ENCODE results near the gene SLC5A11. TPM values are rescaled to one million over a fixed set of nuclear protein-coding genes. Genes with fewer than 3 reads are reported as not detected.

The SLC5A11 gene
- total RNA-seq, 1 experiment from 2014 or later: 0.22 TPM

DNA sequence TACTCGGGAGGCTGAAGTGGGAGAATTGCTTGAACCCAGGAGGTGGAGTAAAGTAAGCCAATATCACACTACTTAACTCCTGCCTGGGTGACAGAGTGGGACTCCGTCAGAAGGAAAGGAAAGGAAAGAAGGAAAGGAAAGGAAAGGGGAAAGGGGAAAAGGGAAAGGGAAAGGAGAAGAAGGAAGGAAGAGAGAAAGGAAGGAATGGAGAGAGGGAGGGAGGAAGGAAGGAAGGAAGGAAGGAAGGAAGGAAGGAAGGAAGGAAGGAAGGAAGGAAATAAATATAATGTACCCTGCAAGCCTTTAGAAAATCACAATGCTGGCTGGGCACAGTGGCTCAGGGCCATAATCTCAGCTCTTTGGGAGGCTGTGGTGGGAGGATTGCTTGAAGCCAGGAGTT is 27.3 kb downstream of the SLC5A11 start:
- H3K36me3 Mint-ChIP-seq (ENCODE audit: insufficient read depth in 1 of 3, low read depth in 3 of 3): no peaks in the 10 kb centered on the region
- H4K8ac ChIP-seq (replicated peaks; ENCODE audit: insufficient read length, low read depth, low read length): no peak overlapping the region
- no peak overlapping the region for H2BK120ac ChIP-seq (ENCODE audit: low read depth, low read length, poor library complexity, severe bottlenecking)
- H3K27me3 ChIP-seq (ENCODE audit: insufficient read depth, low read length): no peaks in the 10 kb centered on the region
- no peaks in the 10 kb centered on the region for H3K9me3 Mint-ChIP-seq
- WGBS (ENCODE audit: extremely low coverage, insufficient read length, low lambda C conversion rate): no CpG with 5 or more reads among the region's 2 CpGs
- H3K56ac ChIP-seq (ENCODE audit: insufficient read length, low read depth, low read length): no peak overlapping the region
- H3K18ac ChIP-seq (ENCODE audit: insufficient read length, low read depth, low read length): no peak overlapping the region
- H3K4me1 ChIP-seq (ENCODE audit: insufficient read depth, low read length): no peaks in the 10 kb centered on the region
- H3K27ac Mint-ChIP-seq: no peak overlapping the region
- no peak overlapping the region for H2BK12ac ChIP-seq (ENCODE audit: insufficient read length, low read depth, low read length)
- H3K4me1 Mint-ChIP-seq: no peaks in the 10 kb centered on the region
- no peak overlapping the region for H3K27ac ChIP-seq (ENCODE audit: insufficient read length, low read depth, low read length)
- no peak overlapping the region for H3T11ph ChIP-seq (ENCODE audit: low read length)
- H3K27me3 Mint-ChIP-seq (ENCODE audit: low read depth): peaks cover 2% of the 10 kb centered on the region
- H3K4me2 ChIP-seq (ENCODE audit: insufficient read depth, insufficient read length, low read length): no peak overlapping the region
- H3K9ac ChIP-seq (ENCODE audit: extremely low read depth, insufficient read length, low read length): no peak overlapping the region
- no peak overlapping the region for H3K14ac ChIP-seq (ENCODE audit: insufficient read depth, low read length)
- H3K79me1 ChIP-seq (ENCODE audit: insufficient read depth, low read depth, low read length, poor library complexity, severe bottlenecking): no peaks in the 10 kb centered on the region
- no peaks in the 10 kb centered on the region for H4K20me1 ChIP-seq (ENCODE audit: control insufficient read depth, insufficient read depth, insufficient read length)
- TF ChIP-seq, protein P1, sequence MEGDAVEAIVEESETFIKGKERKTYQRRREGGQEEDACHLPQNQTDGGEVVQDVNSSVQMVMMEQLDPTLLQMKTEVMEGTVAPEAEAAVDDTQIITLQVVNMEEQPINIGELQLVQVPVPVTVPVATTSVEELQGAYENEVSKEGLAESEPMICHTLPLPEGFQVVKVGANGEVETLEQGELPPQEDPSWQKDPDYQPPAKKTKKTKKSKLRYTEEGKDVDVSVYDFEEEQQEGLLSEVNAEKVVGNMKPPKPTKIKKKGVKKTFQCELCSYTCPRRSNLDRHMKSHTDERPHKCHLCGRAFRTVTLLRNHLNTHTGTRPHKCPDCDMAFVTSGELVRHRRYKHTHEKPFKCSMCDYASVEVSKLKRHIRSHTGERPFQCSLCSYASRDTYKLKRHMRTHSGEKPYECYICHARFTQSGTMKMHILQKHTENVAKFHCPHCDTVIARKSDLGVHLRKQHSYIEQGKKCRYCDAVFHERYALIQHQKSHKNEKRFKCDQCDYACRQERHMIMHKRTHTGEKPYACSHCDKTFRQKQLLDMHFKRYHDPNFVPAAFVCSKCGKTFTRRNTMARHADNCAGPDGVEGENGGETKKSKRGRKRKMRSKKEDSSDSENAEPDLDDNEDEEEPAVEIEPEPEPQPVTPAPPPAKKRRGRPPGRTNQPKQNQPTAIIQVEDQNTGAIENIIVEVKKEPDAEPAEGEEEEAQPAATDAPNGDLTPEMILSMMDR (conservative IDR thresholded peaks at IDR 0.05): no peak
- no peak overlapping the region for H2AK5ac ChIP-seq (ENCODE audit: insufficient read length, low read length)
- no peaks in the 10 kb centered on the region for H3K9me3 ChIP-seq (ENCODE audit: control insufficient read depth, low read depth, low read length)
- no peak overlapping the region for H2AFZ ChIP-seq (ENCODE audit: low read length)
- no peak overlapping the region for H3K23ac ChIP-seq (ENCODE audit: insufficient read length, low read depth, low read length)
- no peak overlapping the region for H2BK20ac ChIP-seq (ENCODE audit: low read depth, low read length, poor library complexity, severe bottlenecking)
- H3K4me3 Mint-ChIP-seq: no peak overlapping the region
- no peaks in the 10 kb centered on the region for H3K79me2 ChIP-seq (ENCODE audit: insufficient read depth, low read length)
- H4K91ac ChIP-seq (ENCODE audit: insufficient read length, low read depth, low read length): no peak overlapping the region
- H4K5ac ChIP-seq (ENCODE audit: insufficient read length, low read depth, low read length): no peak overlapping the region
- DNase-seq: no peak
- no peak overlapping the region for H3K4ac ChIP-seq (ENCODE audit: low read depth, low read length)
- no peaks in the 10 kb centered on the region for H3K23me2 ChIP-seq (ENCODE audit: insufficient read length, low read depth, low read length, poor library complexity, severe bottlenecking)
- no peak overlapping the region for H2BK5ac ChIP-seq (ENCODE audit: insufficient read length, low read length)
- H2BK15ac ChIP-seq (ENCODE audit: low read depth, low read length): no peak overlapping the region

Measured in H9 (cell line).